HG02970 (cell line): ENCODE measurements around the gene PCK2.

Source experiments
- ATAC-seq: cut with Tn5 transposase; IDR thresholded peaks from one replicate; pipeline ENCODE4 v1.9.1; 2021; ENCODE audit warnings: mild to moderate bottlenecking, moderate library complexity, moderate number of reproducible peaks; ENCODE audit not compliant: unreplicated experiment, low FRiP score

Gene PCK2

DNA sequence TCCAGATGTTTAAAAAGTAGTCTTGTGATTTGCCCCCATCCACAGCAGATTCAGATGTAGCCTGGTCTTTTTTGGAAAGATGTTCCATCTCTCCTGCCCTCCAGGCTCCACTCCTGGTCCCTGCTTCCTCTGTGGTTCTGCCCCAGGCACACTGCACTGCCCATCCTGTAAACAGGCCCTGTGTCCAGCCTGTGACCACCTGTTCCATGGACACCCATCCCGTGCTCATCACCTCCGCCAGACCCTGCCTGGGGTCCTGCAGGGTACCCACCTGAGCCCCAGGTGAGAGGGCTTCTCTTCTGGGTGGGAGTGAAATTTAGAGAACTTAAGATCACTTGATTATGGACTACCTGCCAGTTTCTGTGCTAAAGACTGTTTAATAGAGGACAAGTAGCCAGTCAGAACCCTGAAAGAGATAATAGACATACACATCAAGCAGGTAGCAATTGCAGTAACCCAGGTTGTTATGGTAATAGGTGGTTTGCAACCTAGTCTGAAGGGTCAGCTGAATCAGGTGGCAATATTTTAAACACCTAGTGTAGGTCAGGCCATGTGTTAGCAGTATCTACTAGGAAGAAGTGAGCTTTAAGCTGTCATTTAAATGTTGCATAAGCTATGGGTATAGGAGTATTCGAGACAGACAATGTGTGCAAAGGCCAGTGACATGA, 55.3 kb downstream of the PCK2 start:
- ATAC-seq = no peak

DNA sequence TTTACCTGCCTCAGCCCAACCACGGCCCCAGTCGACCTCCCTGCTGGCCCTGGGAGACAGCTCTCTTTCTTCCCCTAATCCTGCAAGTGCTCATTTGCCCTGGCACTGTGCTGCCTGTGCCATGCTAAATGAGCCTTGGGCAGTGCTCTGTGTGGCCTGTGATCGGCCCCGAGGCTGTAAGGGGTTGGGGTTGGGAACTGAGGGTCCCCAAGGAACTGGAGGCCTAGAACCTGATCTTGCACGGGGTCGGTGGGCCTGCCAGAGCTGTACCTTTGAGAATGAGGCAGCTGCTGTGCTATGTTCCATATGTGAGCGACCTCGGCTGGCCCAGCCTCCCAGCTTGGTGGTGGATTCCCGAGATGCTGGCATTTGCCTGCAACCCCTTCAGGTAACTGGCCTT, 56.0 kb downstream of the PCK2 start:
- no peak for ATAC-seq

DNA sequence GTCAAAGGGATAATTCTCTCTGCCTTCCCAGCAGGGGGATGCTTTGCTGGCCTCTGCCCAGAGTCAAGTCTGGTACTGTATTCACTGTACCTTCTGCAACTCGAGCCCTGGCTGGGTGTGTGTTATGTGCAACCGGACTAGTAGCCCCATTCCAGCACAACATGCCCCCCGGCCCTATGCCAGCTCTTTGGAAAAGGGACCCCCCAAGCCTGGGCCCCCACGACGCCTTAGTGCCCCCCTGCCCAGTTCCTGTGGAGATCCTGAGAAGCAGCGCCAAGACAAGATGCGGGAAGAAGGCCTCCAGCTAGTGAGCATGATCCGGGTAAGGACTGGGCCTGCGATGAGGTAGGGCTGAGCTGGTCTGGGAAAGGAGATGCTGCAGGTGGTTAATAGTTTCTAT, 56.5 kb downstream of the PCK2 start:
- no peak for ATAC-seq

DNA sequence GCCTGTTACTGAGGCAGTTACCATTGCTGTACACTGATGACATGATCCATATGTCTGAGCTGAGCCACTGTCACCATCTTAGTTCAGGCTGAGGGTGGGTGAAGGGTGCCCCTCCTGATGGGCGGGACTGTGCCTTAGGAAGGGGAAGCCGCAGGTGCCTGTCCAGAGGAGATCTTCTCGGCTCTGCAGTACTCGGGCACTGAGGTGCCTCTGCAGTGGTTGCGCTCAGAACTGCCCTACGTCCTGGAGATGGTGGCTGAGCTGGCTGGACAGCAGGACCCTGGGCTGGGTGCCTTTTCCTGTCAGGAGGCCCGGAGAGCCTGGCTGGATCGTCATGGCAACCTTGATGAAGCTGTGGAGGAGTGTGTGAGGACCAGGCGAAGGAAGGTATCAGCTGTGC, 56.9 kb downstream of the PCK2 start:
- ATAC-seq = no peak

DNA sequence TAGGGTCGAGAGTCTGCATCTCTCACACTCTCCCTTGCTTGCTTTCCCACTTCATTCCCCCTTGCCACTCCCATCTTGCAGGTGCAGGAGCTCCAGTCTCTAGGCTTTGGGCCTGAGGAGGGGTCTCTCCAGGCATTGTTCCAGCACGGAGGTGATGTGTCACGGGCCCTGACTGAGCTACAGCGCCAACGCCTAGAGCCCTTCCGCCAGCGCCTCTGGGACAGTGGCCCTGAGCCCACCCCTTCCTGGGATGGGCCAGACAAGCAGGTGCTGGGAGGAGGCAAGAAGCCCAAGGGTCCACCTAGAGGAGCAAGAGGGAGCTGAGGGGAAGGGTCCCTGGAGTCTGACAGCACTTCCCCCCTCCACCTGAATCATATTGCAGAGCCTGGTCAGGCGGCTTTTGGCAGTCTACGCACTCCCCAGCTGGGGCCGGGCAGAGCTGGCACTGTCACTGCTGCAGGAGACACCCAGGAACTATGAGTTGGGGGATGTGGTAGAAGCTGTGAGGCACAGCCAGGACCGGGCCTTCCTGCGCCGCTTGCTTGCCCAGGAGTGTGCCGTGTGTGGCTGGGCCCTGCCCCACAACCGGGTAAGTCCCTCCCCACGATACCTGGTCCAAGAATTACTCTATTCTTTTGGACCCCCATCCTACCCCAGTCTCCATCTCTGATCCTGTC, 57.4 kb downstream of the PCK2 start:
- ATAC-seq = no peak
